Activated naive CD4-positive, alpha-beta T cell treated with anti-CD3 and anti-CD28 coated beads, Interleukin-2, amount 50 U/mL, for 16 hours (primary cell): Measurements from ENCODE around the gene HELZ.
"Not testable (repeated sequence)": the region's sequence is repeated elsewhere in the genome, so short reads cannot be mapped to it uniquely, and the experiment has no call there.

Experiments used
- DNase-seq: peaks from one replicate; pipeline ENCODE4 v3.0.0-alpha.2; 2020

The HELZ gene

GRCh38 chr17:67044940-67045339, 200.1 kb downstream of the HELZ start:
- no peak for DNase-seq

DNA sequence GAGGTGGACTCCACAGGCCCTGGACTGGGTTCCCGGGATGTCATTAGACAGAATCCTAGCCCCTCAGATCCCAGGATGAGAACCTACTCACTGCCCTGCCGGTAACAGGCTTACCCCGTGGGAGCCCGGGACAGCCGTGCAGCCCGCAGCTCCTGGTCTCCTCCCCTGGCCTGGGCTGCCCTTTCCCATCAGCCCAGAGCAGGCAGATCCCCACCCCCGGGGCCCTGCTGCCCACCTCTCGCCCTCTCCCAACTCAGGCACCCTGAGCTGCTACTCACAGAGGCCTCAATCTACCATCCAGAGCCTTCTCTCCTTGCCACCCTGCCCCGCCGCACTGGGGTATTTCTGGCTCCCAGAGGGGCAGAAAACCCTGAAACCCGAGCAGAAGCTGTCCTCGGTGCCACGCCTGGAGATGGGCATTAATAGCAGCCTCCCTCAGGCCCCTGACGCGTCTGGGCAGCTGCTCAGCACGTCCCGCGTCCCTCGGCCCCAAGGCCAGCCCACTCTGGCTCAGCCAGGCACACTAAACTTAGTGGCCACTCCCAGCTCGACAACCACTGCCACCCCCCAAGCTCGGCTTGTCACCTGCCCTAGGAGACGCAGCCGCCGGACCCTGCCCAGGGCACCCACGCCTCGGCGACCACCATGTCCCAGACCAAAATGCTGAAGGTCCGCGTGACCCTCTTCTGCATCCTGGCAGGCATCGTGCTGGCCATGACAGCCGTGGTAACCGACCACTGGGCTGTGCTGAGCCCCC, 200.8 kb downstream of the HELZ start, which contains the start of gene CACNG1:
Gene CACNG1, plus strand, starts transcription at position 539 of the 757 bp plus-strand sequence. Its CDS starts 107 bp downstream, at position 646.
- no peak for DNase-seq

DNA sequence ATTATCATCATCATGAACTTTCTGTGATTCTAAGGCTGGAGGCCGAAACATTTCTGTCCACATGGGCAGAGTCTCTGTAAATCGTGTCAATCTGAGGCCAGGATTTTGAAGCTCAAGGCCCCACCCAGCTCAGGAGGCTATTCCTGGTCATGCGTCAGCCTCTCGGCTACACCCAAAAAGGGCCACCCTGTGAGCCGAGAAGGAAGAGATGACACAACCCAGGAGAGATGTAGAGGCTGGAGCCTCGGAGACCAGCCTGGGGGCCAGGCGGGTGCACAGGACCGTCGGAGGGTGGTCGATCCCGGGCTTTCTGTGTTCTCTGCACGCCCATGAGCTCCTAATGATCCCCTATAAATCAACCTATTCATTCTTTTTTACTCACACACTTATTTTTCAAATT, 201.7 kb downstream of the HELZ start:
- DNase-seq, result no peak

- no peak for DNase-seq
Measured at GRCh38 chr17:67041941-67042899, 202.8 kb downstream of the HELZ start.

- DNase-seq, result no peak
Measured at GRCh38 chr17:67041531-67041930, 203.5 kb downstream of the HELZ start.

- not testable (repeated sequence) for DNase-seq
Measured at GRCh38 chr17:67041119-67041518, 203.9 kb downstream of the HELZ start.

DNA sequence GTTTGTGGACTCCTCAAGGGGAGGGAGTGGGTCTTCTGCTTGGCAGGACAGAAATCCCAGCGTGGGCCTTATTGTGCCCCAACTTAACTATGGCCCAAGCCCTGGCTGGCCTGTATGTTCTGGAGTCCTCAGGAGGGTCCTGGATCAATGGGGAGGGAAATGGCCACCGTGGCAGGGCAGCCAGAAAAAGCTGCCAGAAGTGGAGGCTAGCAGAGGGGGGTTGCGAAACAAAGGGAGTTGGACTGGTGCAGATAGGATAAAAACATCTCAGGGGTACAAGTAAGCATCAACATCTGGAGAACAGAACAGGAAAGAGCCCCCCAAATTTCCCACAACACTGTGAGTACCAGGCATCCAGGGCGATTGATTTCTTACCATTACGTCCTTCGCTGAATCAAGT, 204.3 kb downstream of the HELZ start:
- DNase-seq, result no peak

DNA sequence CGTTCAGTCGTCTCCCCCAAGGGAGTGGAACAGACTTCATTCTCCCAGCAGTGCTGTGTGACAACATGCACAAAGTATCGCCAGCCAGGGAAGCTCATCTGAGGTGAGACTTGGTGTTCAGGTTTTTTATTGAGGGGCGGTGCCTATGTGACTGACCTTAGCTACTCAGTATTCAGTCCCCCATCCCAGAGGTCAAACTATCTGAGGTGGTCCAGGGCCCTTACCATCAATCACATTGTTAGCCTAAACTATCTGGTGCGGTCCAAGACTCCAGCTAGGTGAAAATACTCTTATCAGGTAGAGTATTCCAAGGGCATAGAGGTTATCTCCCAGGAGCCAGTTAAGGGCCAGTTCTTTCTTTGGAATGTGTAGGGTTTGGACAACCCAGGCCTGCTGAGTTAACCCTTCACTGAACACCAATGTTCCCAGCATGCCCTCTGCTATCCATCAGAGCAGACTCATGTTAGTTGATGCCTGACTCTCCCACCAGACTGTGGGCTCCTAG, 206.1 kb downstream of the HELZ start:
- DNase-seq, result no peak

DNA sequence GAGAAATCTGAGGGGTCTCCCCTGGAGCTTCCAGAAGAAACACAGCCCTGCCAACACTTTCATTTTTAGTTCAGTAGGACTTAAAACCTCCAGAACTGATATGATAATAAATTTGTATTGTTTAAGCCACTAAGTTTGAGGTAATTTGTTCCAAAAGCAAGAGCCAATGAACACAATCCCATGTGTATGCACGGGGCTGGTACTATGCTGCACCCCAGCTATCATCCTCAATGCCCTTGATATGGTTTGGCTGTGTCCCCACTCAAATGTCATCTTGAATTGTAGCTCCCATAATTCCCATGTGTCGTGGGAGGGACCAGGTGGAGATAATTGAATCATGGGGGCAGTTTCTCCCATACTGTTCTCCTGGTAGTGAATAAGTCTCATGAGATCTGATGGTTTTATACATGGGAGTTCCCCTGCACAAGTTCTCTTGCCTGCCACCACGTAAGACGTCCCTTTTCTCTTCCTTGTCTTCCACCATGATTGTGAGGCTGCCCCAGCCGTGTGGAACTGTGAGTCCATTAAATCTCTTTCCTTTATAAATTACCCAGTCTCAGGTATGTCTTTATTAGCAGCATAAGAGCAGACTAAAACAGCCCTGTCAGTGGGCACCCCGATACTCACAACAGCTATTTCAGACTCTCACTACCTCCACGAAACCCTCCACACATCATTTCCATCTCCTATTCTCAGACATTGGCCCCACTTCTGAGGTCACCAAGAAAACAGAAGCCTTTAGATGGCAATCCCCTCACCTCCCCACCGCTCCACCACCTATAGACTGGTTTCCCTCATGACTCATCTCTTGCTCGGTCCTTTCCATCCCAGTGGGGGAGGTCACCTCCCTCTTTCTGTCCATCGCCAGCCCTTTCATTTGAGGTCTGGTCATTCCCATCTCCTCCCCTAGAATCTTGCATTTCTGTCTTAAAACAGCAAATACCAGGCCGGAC, 209.6 kb downstream of the HELZ start:
- DNase-seq, result no peak

DNA sequence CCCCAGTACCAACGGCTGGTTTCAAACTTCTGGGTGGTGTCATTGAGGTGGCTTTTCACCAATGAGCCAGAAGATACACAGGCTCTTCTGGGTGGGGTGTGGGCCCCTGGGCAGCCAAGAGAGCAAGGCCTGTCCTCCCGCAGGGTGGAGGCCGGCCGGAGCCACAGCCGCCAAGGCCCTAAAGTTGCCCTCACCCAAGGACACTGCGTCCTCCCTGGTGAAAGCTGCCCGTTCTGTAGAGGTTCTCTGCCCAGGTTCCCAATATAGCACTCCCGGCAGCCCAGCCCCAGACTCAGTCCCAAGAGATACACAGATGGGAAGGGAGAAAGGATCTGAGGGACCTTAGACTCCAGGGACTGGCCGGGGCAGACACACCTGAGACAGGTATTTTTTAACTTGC, 211.4 kb downstream of the HELZ start:
- DNase-seq, result no peak

DNA sequence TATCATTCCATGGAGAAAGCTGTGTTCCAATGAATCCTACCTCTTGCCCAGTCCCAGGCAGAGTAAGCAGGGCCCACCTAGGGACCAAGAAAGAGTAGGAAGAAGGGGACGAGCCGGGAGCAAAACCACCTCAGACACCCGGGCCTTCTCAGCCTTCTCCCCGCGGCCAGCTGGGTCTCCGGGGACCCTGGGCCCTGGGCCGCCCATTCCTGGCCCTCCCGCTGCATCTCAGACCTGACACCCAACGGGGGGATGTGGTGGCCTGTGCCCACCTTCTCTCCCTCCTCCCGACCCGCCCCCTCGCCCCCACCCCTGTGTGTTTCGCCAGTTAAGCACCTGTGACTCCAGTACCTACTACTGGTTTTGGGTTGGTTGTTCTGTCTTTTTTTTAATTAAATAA, 212.0 kb downstream of the HELZ start:
- DNase-seq, result no peak

DNA sequence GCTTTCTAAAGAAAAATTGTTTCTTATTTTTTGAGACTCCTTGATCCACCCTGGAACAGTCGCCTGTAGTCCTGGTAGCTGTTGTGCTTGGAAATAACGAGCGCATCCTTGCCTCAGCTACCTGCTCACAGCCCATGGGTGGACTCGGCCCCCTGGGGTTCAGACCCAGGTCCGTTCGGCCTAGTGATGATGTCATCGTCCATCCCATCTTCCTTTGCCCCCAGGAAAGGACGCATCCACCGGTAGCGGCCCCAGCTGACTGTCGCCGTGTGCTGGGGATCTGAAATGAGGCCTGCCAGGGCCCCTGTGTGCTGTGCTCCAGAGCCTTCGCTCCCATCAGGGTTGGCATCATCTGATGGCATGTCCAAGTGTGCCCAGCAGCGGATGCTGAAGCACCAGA, 212.6 kb downstream of the HELZ start:
- no peak for DNase-seq

- DNase-seq, result no peak
Measured at GRCh38 chr17:67030641-67031040, 214.4 kb downstream of the HELZ start.

DNA sequence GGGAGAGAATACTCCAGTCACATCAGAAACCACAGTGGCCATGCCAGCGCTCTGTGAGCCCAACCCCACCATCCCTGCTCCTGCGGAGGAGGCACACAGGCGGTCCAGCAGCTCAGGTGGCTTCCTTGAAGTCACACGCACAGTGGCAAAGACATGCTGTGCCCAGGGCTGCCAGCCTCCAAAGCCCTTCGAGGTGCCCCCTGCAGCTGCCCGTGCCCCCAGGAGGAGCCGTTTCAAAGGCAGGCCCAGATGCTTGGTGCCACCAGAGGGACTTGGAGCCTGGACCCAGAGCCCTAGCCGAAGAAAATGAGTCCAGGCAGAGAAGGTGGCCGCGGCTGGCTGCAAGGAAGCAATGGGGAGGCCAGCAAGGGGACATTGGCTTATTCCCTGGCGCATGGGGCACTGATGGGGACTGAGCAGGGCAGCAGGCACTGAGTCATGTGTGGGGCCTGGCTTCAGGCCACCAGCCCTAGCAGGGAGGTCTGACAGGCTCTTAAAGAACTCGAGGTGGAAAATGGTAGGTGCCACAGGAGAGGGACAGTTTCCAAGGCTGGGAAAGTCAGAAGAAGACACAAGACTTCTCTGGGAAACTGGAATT, 217.9 kb downstream of the HELZ start:
- no peak for DNase-seq

DNA sequence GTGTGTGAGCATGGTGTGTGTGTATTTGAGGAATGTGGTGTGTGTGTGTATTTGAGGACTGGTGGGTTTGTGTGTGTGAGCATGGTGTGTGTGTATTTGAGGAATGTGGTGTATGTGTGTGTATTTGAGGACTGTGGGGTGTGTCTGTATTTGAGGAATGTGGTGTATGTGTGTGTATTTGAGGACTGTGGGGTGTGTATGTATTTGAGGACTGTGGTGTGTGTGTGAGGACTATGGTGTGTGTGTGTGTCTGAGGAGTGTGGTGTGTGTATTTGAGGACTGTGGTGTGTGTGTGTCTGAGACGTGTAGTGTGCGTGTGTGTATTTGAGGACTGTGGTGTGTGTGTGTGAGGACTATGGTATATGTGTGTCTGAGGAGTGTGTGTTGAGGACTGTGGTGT, 218.7 kb downstream of the HELZ start:
- no peak for DNase-seq

- no peak for DNase-seq
Measured at GRCh38 chr17:67025216-67025792, 219.7 kb downstream of the HELZ start.

DNA sequence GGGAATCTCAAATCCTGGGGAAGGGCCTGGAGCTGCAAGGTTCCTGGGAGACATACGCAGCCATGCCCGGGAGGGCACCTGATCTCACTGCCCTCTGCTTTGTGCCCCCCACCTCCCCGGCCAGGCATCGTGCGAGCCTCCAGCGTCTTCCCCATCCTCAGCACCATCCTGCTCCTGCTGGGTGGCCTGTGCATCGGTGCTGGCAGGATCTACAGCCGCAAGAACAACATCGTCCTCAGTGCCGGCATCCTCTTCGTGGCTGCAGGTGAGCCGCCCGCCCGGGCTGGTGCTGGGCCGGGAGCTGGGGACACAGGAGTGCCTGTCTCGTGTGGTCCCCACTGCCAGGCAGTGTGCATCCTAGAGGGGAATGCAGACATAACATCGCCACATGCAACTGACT, 220.3 kb downstream of the HELZ start:
- DNase-seq, result no peak

DNA sequence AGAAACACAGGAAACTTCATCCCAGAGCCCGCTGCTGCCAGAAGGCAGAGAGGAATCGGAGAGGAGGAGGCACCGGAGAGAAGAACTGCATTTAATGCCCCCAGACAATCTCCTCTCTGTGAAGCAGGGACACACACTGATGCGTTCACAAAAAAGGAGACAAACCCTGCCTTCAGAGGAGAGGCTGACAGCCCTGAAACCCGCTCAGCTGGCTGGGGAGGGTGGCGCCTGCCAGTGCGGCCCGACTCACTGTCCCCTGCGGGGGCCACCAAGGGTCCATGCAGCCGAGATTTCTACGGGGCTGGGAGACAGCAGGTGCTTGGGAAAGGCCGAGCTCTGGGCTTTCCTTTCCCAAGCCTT, 222.6 kb downstream of the HELZ start:
- no peak for DNase-seq

GRCh38 chr17:67021743-67022450, 223.1 kb downstream of the HELZ start:
- no peak for DNase-seq

- DNase-seq, result no peak
Measured at GRCh38 chr17:67021196-67021595, 223.8 kb downstream of the HELZ start.
